K562 (cell line): ENCODE results near the gene GPR37L1. TPM values are rescaled to one million over a fixed set of nuclear protein-coding genes. Genes with fewer than 3 reads are reported as not detected.
A peak's percentile ranks its signal among the peaks of the same experiment; 100 is the strongest.

ENCODE experiments used
- AFF4 ChIP-seq: sonication (generic); formaldehyde crosslinking; IDR thresholded peaks from 2 replicates; pipeline ENCODE4 v1.8.0; 2023; ENCODE audit warnings: mild to moderate bottlenecking, missing genetic modification reagents
- ARID1B ChIP-seq: fragments of 450-650 bp; IDR thresholded peaks from 2 replicates; pipeline ENCODE4 v1.6.1; 2016; ENCODE audit warnings: antibody characterized with exemption, mild to moderate bottlenecking, inconsistent platforms
- DLX4 ChIP-seq: fragments of 250-450 bp; sonication (Bioruptor Pico); IDR thresholded peaks from 2 replicates; pipeline ENCODE4 v1.6.1; 2021; ENCODE audit warnings: mild to moderate bottlenecking
- GMEB1 ChIP-seq: fragments of 250-450 bp; sonication (Bioruptor Pico); IDR thresholded peaks from 2 replicates; pipeline ENCODE4 v1.4.0; 2020; ENCODE audit warnings: mild to moderate bottlenecking
- MAFK ChIP-seq: IDR thresholded peaks from 2 replicates; pipeline ENCODE4 v1.6.1; 2011; ENCODE audit warnings: low read length, improper control_type of control experiment
- MXI1 ChIP-seq: IDR thresholded peaks from 2 replicates; pipeline ENCODE4 v1.6.1; 2011; ENCODE audit warnings: low read depth, mild to moderate bottlenecking, improper control_type of control experiment, low read length
- NR2C1 ChIP-seq, 2 experiments: fragments of 450-650 bp; IDR thresholded peaks; 2 replicates each; pipeline ENCODE4 v1.6.1; 2017; ENCODE audit warnings: mild to moderate bottlenecking in 2 of 2, antibody characterized with exemption in 1 of 2, inconsistent platforms in 1 of 2, missing compliant biosample characterization in 1 of 2, missing genetic modification characterization in 1 of 2
- SMARCB1 ChIP-seq: IDR thresholded peaks from 2 replicates; pipeline ENCODE4 v1.6.1; 2011; ENCODE audit warnings: improper control_type of control experiment, low read depth; ENCODE audit not compliant: insufficient read length
- SP2 ChIP-seq: IDR thresholded peaks from 2 replicates; pipeline ENCODE4 v1.6.1; 2011; ENCODE audit warnings: mild to moderate bottlenecking, low read depth, low read length, moderate library complexity; ENCODE audit not compliant: poor library complexity, severe bottlenecking; ENCODE audit errors: extremely low read depth
- STAG1 ChIP-seq: sonication (generic); formaldehyde crosslinking; IDR thresholded peaks from 2 replicates; pipeline ENCODE4 v1.5.0; 2020; ENCODE audit warnings: missing genetic modification reagents, borderline replicate concordance
- TEAD4 ChIP-seq, 2 experiments: sonication (generic) in 1 of 2; formaldehyde crosslinking in 1 of 2; IDR thresholded peaks; 2 replicates each; pipeline versions ENCODE4 v1.6.1 to v1.8.0; 2012 to 2022; ENCODE audit warnings: borderline replicate concordance in 1 of 2, inconsistent platforms in 1 of 2, low read length in 1 of 2, mild to moderate bottlenecking in 1 of 2, missing genetic modification reagents in 1 of 2
- TFAP4 ChIP-seq: sonication (generic); formaldehyde crosslinking; IDR thresholded peaks from 2 replicates; pipeline ENCODE4 v1.8.0; 2022; ENCODE audit warnings: missing genetic modification reagents, mild to moderate bottlenecking, moderate library complexity, borderline replicate concordance
- USF2 ChIP-seq: sonication (generic); formaldehyde crosslinking; IDR thresholded peaks from 2 replicates; pipeline ENCODE4 v1.5.0; 2020; ENCODE audit warnings: missing genetic modification reagents
- ZBTB1 ChIP-seq: sonication (generic); formaldehyde crosslinking; IDR thresholded peaks from 2 replicates; pipeline ENCODE4 v1.8.1; 2023; ENCODE audit warnings: missing genetic modification reagents, low read depth, mild to moderate bottlenecking, borderline replicate concordance
- ZNF24 ChIP-seq: fragments of 450-650 bp; IDR thresholded peaks from 2 replicates; pipeline ENCODE4 v1.6.1; 2016
- ZNF347 ChIP-seq: fragments of 450-650 bp; formaldehyde crosslinking; IDR thresholded peaks from 2 replicates; pipeline ENCODE4 v1.4.0; 2020; ENCODE audit warnings: low read depth, mild to moderate bottlenecking, moderate library complexity
- ZNF444 ChIP-seq: fragments of 250-450 bp; sonication (Bioruptor Pico); IDR thresholded peaks from 2 replicates; pipeline ENCODE4 v1.4.0; 2020; ENCODE audit warnings: mild to moderate bottlenecking, moderate library complexity
- ZNF764 ChIP-seq: fragments of 250-450 bp; sonication (Bioruptor Pico); IDR thresholded peaks from 2 replicates; pipeline ENCODE4 v1.4.0; 2020; ENCODE audit warnings: low read depth, mild to moderate bottlenecking, moderate library complexity
- ZNF766 ChIP-seq: fragments of 200-800 bp; sonication (Bioruptor generic); conservative IDR thresholded peaks from 2 replicates; pipeline ENCODE4 v1.6.1; 2016; ENCODE audit warnings: missing genetic modification characterization, missing compliant biosample characterization
- polyA plus RNA-seq, 8 experiments: library from polyadenylated mRNA; depleted of rRNA in 4 of 8; stranded (reverse) in 5 of 8; unstranded in 3 of 8; fragments of >200 nt; fragmentation: Nextera tagmentation in 2 of 8; fragmentation: Illumina TruSeq in 1 of 8; extraction: Ambion mirVana in 2 of 8; extraction: Trizol in 1 of 8; gene quantifications; 2 replicates each; pipeline versions ENCODE4 v1.2.1 to v1.2.3, GENCODE V29; 2011 to 2014; ENCODE audit warnings: inconsistent platforms in 1 of 8, missing spikeins in 1 of 8
- total RNA-seq, 7 experiments: library from RNA; depleted of rRNA in 6 of 7; stranded (reverse); fragments of >200 nt in 6 of 7; fragmentation: Illumina TruSeq in 2 of 7; extraction: Trizol in 2 of 7; gene quantifications; 2 replicates each; pipeline versions ENCODE4 v1.2.1 to v1.2.3, GENCODE V29; 2011 to 2021; ENCODE audit warnings: low replicate concordance in 1 of 7

The GPR37L1 gene
- total and polyA plus RNA-seq, 9 of the 15 experiments (the other 6 are each of a cell fraction or from before 2014, with no cell fraction given), result not detected

GRCh38 chr1:202154766-202155477, 32.2 kb downstream of the GPR37L1 start (continued):
- no peak for TF ChIP-seq AFF4 (CRISPR knock-in tag)
- TF ChIP-seq MXI1, result no peak
- TF ChIP-seq ZBTB1 (CRISPR knock-in tag), result no peak
- no peak for TF ChIP-seq ZNF24
- no peak for TF ChIP-seq USF2 (CRISPR knock-in tag)
- TF ChIP-seq ZNF347 (CRISPR knock-in tag), result no peak
- no peak for TF ChIP-seq GMEB1 (CRISPR knock-in tag)
- TF ChIP-seq ARID1B, result no peak
- TF ChIP-seq ZNF764, result no peak
- no peak for TF ChIP-seq ZNF766 (CRISPR knock-in tag)
- TF ChIP-seq MAFK, result 0 out of 2 replicates have a peak, but pooled peaks have one; percentile 4
- no peak for TF ChIP-seq TEAD4 (IDR thresholded peaks at IDR 0.05; ENCODE audit: low read length)
- TF ChIP-seq TEAD4 (CRISPR knock-in tag; IDR thresholded peaks at IDR 0.05; ENCODE audit: borderline replicate concordance), result no peak
- TF ChIP-seq ZNF444 (CRISPR knock-in tag), result no peak
- peak; percentile 59; the same call in 1 of the 2 replicates for TF ChIP-seq TFAP4 (CRISPR knock-in tag)
- TF ChIP-seq NR2C1 (IDR thresholded peaks at IDR 0.05), result no peak
- no peak for TF ChIP-seq NR2C1 (tag; IDR thresholded peaks at IDR 0.05)
- no peak for TF ChIP-seq STAG1 (CRISPR knock-in tag)
- TF ChIP-seq DLX4 (CRISPR knock-in tag), result no peak
- TF ChIP-seq SMARCB1, result no peak
- TF ChIP-seq SP2, result no peak
